HG02623 (cell line): ENCODE data around the gene CACNA1D.
"Not testable (repeated sequence)": the region's sequence is repeated elsewhere in the genome, so short reads cannot be mapped to it uniquely, and the experiment has no call there.

Experiments
- ATAC-seq: cut with Tn5 transposase; IDR thresholded peaks from one replicate; pipeline ENCODE4 v1.9.1; 2021; ENCODE audit warnings: moderate library complexity; ENCODE audit not compliant: unreplicated experiment

Gene CACNA1D

GRCh38 chr3:53612508-53612907 is 118.1 kb downstream of the CACNA1D start:
- ATAC-seq: no peak

DNA sequence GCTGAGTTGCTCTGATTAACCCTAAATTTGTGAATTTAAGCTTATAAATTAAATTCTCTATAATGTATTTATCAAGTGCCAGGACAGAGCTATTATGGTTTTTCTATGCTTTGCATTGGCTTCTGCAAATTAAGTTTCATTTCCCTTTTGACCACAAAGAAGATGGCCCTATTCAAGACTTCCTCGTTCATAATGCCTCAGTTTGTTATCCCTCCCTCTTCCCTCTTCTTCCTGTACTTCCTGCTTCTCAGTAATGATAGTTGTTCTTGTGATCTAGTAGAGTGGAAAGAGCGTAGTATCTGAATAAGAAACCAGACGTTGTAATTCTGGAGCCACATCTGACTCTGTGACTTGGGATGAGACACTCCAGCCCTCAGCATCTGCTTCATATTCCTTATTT is 118.7 kb downstream of the CACNA1D start:
- ATAC-seq: no peak

DNA sequence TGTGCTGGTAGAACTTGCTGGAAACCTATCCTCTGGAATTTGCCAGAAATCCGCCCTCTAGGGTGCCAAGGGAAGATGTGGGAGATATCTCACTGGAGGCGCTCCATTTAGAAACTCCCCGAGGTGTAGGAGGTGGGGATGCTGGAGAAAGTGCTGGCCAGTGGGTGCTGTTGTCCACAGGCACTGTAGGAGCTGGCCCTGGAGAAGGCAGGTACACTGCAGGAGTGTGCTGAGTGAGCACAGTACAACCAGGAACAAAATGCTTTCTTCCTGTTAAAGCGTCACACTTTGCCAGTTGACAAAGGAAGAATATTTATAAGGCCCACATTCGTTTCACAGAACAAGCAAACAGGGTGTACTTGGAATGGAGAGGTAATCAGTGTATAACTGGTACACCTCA is 119.9 kb downstream of the CACNA1D start:
- ATAC-seq: no peak

- no peak for ATAC-seq
These were observed 121.9 kb downstream of the CACNA1D start for GRCh38 chr3:53616321-53616720.

DNA sequence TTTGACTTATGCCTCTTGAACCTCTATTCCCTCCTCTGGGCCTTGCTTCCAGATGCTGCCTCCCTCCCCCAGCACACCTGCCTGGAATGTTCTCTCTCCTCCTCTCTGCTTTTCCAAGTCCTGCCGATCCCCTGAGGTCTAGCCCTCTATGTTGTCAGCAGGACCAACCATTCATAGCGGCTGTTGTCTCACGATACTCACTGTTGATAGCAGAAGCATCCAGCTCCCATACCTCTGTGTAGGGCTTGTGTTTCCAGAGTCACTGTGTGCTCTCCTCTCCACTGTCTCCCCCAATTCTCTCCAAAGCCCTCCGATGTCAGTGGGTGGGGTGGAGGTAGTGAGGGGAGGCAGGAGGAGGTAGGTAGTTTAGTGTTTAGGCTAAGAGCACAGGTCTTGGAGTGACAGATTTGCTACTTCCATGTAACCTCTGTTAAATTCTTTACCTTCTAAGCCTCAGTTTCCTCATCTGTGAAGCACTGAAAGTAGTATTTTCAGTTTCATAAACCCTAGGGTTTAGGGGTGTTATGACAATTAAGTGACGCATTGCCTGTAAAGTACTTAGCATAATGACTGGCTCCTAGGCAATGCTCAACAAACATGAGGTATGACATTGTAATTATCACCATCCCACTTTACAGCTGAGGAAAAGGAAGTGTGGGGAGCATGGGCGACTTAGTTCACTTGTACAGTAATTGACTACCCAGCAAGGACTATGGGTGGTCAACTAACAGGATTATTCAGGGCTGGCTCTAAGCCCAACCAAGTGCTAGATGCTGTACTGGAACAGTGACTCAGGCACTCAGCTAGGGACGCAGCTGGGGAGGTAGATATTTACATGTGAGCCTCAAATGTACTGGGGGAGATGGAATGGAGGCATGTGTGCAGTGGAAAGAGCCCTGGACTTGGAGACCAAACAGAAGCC is 122.8 kb downstream of the CACNA1D start:
- no peak for ATAC-seq

GRCh38 chr3:53617893-53618523 is 123.6 kb downstream of the CACNA1D start:
- no peak for ATAC-seq

DNA sequence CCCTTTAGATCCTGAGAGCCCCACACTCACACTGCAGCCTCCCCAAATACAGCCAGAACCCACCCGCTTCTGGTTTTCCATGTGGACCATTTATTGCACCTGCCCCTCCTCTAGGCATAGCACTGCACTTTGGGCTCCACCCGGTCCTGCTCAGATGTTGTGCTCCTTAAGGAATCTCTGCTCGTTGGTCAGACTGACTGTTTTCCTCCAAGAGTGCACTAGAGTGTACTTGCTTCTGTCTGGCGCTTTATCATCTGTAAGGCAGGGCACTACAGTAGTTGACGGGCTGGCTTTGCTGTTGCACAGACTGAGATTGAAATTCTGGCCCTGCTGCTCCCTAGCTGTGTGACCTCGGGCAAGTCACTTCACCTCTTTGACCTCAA is 124.1 kb downstream of the CACNA1D start:
- no peak for ATAC-seq

DNA sequence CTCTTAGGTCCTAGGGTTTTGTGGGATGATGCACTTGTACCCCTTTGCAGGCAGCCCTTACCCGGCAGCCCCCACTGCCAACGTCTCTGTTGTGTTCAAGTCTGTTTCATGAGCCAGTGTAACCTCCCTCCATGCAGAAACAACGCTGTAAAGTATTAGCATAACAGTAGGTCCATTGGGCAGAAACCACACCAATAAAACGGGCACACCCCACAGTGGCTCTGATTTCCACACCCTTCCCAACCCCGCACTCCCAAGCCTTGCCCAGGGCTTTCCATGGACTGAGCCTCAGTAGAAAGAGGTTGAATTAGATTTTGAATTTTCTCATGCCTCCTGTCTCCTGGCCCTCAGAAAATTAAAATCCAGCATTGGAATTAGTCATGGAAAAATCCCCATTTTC is 124.5 kb downstream of the CACNA1D start:
- no peak for ATAC-seq

DNA sequence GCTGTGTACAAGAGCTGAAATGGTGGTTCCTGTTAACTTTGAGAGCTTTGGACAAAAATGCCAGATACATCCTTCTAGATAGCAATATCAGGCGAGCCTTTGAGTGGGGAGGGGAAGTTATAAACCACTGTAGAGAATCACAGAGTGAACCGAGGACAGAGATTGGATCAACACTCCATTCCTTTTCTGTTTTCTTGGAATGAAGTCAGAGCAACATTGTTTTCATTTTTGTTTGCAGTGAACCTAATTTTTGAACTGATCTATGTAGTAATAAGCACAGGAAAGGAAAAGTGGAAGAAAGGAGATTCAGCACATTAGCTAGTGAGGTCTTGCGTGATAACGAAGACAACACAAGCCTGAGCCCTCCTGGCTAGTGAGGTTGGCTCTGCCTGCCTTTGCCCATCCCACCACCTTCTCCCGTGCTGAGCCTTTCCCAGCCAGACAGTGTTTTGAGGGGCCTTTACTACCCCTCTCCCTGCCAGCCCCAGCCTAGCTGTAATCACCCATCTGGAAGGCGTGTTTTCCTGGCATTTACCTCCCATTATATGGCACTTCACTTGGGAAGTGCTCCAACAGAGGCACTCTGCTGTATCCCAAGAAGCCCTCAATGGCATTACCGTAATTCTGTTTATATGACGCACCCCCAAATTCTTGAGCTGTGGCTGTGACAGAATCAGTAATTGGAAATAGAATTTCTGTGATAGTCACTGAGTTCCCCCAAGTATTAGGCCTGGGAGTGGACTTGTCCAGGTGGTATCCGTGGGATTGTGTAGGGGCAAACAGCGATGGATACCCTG is 129.8 kb downstream of the CACNA1D start:
- no peak for ATAC-seq

- ATAC-seq: no peak
These were observed 132.5 kb downstream of the CACNA1D start for GRCh38 chr3:53626876-53627275.

DNA sequence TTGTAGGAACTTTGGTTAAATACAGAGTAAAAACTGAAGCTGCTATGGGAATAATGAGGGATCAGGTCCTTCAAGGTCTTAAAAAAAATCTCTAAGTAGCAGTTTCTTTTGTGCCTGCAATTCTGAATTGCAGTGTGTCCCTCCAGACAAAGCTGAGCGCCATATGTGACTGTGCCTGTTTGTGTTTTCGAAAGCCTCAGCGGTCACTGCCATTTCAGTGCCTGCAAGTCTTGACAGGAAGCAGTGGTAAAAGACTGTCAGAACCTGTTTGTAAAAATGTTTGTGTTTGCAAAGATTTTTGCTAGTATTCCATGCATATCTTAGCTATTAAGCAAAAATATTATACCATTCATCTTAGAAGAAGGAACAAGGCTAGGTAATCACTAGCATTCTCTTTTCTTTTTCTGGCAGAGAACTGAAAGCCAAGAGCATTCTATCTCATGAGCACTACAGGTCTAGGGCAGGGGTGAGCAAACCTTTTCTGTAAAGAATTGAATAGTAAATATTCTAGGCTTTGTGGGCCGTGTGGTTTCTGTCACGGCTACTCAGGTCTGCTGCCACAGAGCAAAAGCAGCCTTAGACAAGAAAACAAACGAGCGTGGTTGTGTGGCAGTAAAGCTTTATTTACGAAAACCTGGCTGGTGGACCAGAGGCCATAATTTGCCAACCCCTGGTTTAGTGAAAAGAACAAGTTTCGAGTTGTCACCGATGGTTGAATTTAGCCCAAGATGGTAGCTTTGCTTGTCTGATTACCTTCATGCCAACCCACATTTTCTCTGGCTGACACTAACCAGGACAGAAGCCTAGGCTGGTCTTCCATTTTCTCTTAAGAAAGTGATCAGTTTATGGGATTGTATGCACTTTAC is 134.4 kb downstream of the CACNA1D start:
- ATAC-seq: no peak

DNA sequence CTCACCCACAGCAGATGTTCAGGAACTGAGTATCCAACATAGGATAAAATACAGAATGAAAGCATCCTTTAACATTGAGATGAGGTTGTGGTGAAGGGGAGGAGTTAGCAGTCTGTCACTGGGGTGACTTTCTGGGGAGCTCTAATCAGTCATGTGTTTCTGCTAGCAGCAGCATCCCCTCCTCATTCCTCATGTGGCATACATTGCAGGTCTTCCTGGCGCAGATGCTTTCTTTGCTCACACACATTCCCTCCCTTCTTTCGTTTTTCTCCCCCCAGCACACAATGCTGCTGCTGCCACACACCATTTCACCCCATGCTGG is 135.0 kb downstream of the CACNA1D start:
- ATAC-seq: no peak

DNA sequence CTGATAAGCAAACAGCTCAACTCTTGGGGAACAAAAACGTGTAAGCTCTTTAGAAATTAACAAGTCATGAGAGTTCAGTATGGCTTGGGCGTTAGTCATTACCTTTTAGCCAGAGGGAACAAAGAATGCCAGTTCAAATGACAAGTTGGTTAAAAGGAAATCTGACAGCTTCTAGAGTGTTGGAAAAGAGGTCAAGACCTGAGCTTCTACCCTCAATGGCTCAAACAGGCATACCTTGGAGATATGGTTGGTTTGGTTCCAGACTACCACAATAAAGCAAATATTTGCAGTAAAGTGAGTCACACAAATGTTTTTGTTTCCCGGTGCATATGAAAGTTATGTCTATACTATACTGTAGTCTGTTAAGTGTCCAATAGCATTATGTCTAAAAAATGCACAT is 136.1 kb downstream of the CACNA1D start:
- ATAC-seq: no peak

DNA sequence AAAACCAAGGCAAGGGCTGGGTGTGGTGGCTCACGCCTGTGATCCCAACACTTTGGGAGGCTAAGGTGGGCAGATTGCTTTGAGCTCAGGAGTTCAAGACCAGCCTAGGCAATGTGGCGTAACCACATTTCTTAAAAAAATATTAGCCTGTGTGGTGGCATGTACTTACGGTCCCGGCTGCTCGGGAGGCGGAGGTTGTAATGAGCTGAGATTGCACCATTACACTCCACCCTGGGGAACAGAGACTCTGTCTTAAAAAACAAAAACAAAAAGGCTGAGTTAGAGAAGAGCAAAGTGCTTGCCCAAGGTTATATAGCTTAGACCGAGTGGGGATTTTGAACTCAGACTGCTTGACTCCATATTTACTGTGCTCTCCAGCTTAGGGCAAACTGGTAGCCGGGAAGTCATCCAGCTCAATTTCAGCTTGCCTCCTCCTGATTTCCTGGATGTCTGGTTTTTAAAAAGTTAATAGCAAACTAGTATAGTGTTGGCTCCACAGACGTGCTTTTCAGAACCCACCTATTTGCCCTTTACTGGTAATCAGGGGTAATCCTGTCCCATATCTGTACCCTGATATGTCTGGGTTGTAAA is 138.9 kb downstream of the CACNA1D start:
- ATAC-seq: no peak

- ATAC-seq: no peak
These were observed 140.6 kb downstream of the CACNA1D start for GRCh38 chr3:53635041-53635440.

GRCh38 chr3:53638806-53639205 is 144.4 kb downstream of the CACNA1D start:
- ATAC-seq: not testable (repeated sequence)

DNA sequence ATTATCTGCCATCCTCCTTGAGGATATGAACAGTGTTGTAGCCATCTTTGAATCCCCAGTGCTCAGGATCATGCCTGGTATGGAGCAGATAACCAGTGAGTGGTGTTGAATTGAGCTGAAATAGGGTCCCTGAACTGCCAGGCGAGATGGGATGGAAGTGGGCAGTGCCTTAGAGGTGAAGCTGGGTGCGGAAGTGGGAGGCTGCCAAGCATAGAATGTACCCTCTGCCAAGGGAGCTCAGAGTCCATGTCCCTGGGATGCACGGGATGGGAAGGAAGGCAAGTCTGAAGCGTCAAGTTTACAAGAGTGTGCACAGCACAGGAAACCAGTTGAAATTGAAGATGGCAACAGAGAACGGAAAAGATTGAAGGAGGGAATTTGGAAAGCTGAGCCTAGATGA is 147.0 kb downstream of the CACNA1D start:
- no peak for ATAC-seq

GRCh38 chr3:53642211-53642610 is 147.8 kb downstream of the CACNA1D start:
- ATAC-seq: no peak

GRCh38 chr3:53643757-53644156 is 149.3 kb downstream of the CACNA1D start:
- ATAC-seq: no peak

- ATAC-seq: no peak
These were observed 151.3 kb downstream of the CACNA1D start for GRCh38 chr3:53645754-53646153.
